ENCODE results near the gene ZNF385B.

DNA sequence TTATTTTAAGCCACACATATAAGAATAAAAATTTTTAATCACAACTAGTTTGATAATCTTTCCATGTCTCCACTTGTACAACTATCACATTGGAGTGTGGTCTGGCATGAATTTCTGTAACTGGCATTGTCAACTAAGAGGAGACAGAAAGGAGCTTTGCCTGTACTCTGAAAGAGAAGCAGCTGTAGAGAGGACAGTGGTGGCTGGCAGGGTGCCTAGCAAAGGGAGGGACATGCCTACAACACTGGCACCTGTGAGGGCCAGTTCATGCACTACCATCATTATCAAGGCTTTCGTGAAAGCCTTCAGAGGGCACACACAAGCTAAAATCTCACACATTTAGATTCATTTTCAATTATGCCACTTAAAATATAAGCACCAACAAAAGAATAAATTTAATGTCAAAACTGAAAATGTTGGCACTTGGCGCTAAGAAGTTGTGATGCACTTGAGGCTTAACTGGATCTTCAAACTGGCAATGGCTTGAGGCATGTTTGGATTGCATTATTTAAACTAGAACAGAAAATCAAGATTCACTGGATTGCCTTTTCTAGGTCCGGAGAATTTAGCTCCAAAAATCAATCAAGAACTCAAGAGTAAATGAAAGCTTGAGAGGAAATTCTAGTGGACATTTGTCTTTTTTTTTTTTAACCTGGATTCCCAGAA, 238.6 kb downstream of the ZNF385B start:
- TF ChIP-seq CTCF (IDR thresholded peaks at IDR 0.05) = no peak
- TF ChIP-seq POLR2A (IDR thresholded peaks at IDR 0.05) = no peak

Data from stomach (tissue), 4 donors.